Esophagus squamous epithelium (tissue), 5 donors: ENCODE measurements around the gene KIF2C. TPM values are rescaled to one million over a fixed set of nuclear protein-coding genes. Genes with fewer than 3 reads are reported as not detected.

ENCODE experiments used
- DNase-seq: peaks from one replicate; lab custom pipeline; 2025; lab: John Stamatoyannopoulos, UW
- H3K27ac ChIP-seq, 4 donors: fragments of 200-600 bp; sonication (generic); one replicate each; pipeline ENCODE4 v1.5.1; 2016 to 2019; ENCODE audit warnings: mild to moderate bottlenecking in 1 of 4
- H3K27me3 ChIP-seq, 4 donors: fragments of 200-600 bp; sonication (generic); 1 replicate in 3 of 4; 2 replicates in 1 of 4; pipeline versions ENCODE4 v1.5.1 to v1.6.0; 2017 to 2021; ENCODE audit warnings: antibody characterized with exemption in 1 of 4
- H3K36me3 ChIP-seq, 3 donors: fragments of 200-600 bp; sonication (generic); one replicate each; pipeline ENCODE4 v1.5.1; 2016 to 2019
- H3K4me1 ChIP-seq, 3 donors: fragments of 200-600 bp; sonication (generic); one replicate each; pipeline ENCODE4 v1.5.1; 2017 to 2019
- H3K4me3 ChIP-seq, 4 donors: fragments of 200-600 bp; sonication (generic); 1 replicate in 3 of 4; 2 replicates in 1 of 4; pipeline ENCODE4 v1.5.1; 2016 to 2019; ENCODE audit warnings: mild to moderate bottlenecking in 2 of 4, moderate library complexity in 1 of 4
- H3K9me3 ChIP-seq, 3 donors: fragments of 200-600 bp; sonication (generic); one replicate each; pipeline ENCODE4 v1.5.1; 2016 to 2019
- POLR2A ChIP-seq, 4 donors: fragments of 450-650 bp; IDR thresholded peaks; one replicate each; pipeline ENCODE4 v1.6.1; 2017; ENCODE audit warnings: antibody characterized with exemption in 4 of 4, mild to moderate bottlenecking in 4 of 4, moderate library complexity in 3 of 4
- WGBS, 2 donors: methylation state at CpG; one replicate each; pipeline ENCODE4 v1.1.5; 2018; 5-methylcytosine and 5-hydroxymethylcytosine counted together
- intact Hi-C: fragments of 100-400 bp; cut with DNase I; formaldehyde crosslinking; loops from one replicate; pipeline ENCODE4 v1.15.0; 2022
- small RNA-seq, 4 donors: library from RNA; depleted of rRNA; stranded (forward); fragments of <200 nt; gene quantifications; one replicate each; pipeline ENCODE3, GENCODE V24; 2016
- total RNA-seq, 4 donors: library from RNA; depleted of rRNA; stranded (reverse); fragments of >200 nt; gene quantifications; one replicate each; pipeline ENCODE4 v1.1.0, GENCODE V29; 2016
- TF ChIP-seq, protein P1 (sequence below), 6 experiments: fragments of 450-650 bp in 4 of 6; fragments of 200-600 bp in 2 of 6; sonication (generic) in 2 of 6; IDR thresholded peaks; one replicate each; pipeline ENCODE4 v1.5.1; 2016 to 2019; ENCODE audit warnings: antibody characterized with exemption in 6 of 6, mild to moderate bottlenecking in 4 of 6, moderate library complexity in 4 of 6
- donor health status: DM: yes; HTN: yes; CAD: no.

The KIF2C gene
- total RNA-seq, 4 donors from 2014 or later: 4.8 to 17.9 (median 9.4) TPM

DNA sequence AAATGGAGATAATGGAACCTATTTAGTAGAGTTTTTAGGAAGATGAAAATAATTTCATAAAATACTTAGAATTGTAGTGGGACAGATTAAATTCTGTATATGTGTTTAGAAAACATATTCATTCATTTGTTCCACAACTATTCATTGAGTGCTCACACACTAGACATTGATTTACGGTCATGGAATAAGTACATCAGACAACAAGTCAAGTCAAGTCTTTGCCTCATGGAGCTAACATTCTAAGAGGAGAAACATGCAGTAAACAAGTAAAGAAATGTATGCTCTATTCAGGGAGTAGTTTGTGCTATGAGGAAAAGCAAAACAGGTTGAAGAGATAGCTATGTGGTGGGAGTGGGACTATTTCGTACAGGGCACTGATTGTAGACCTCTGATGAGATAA, 77.7 kb downstream of the KIF2C start:
- Histone ChIP-seq H3K36me3 (peaks cover 0 to 7% (median 0%) of the 10 kb centered on the region in 3 donors), H3K27ac (peak overlapping the region in 1 of 4 donors; percentile 34), H3K4me3 (no peak overlapping the region), H3K4me1 (peaks cover 23 to 79% (median 34%) of the 10 kb centered on the region in 3 donors), H3K9me3 (no peaks in the 10 kb centered on the region), H3K27me3 (no peaks in the 10 kb centered on the region)
- intact Hi-C loops: no loop called here
- DNase-seq: no peak
- no peak for TF ChIP-seq POLR2A (IDR thresholded peaks at IDR 0.05)
- TF ChIP-seq, protein P1, sequence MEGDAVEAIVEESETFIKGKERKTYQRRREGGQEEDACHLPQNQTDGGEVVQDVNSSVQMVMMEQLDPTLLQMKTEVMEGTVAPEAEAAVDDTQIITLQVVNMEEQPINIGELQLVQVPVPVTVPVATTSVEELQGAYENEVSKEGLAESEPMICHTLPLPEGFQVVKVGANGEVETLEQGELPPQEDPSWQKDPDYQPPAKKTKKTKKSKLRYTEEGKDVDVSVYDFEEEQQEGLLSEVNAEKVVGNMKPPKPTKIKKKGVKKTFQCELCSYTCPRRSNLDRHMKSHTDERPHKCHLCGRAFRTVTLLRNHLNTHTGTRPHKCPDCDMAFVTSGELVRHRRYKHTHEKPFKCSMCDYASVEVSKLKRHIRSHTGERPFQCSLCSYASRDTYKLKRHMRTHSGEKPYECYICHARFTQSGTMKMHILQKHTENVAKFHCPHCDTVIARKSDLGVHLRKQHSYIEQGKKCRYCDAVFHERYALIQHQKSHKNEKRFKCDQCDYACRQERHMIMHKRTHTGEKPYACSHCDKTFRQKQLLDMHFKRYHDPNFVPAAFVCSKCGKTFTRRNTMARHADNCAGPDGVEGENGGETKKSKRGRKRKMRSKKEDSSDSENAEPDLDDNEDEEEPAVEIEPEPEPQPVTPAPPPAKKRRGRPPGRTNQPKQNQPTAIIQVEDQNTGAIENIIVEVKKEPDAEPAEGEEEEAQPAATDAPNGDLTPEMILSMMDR (IDR thresholded peaks at IDR 0.05): no peak
- WGBS, 2 donors: 36 to 63% methylated on average over 2 of the region's 2 CpGs

Small RNA genes lying within 50 kb of the gene (small RNA-seq; reads per million reads assigned to genes)
- 3.0 to 102 (median 36.6) reads per million in 4 donors for gene RNU5D-1
- gene RNU5F-1: 0.35 to 26.5 (median 21.4) reads per million in 4 donors
- gene SNORD38A: 323 to 465 (median 434) reads per million in 4 donors
- gene SNORD38B: 0 reads per million in 4 donors
- gene SNORD46: 2,680 to 4,637 (median 3,348) reads per million in 4 donors
- gene SNORD55: 0 reads per million in 4 donors

Other genes starting within 250 kb of the KIF2C start
- gene TMEM53, start 65.4 kb upstream of the KIF2C start, total RNA-seq: 1 to 10 TPM; 3.2 to 5.8 (median 4.0) TPM
- 1 to 10 TPM in 1 of 4 donors, not detected in 3; 1.3 TPM for gene ARMH1, start 65.1 kb upstream of the KIF2C start, total RNA-seq
- not detected for gene RNU5D-1, start 8.7 kb upstream of the KIF2C start, total RNA-seq
- 1,000 to 10,000 TPM; 1,915 to 3,855 (median 2,689) TPM for gene RPS8, start 35.7 kb downstream of the KIF2C start, total RNA-seq
- gene BEST4, start 48.3 kb downstream of the KIF2C start, total RNA-seq: under 1 TPM in 1 of 4 donors, not detected in 3; 0.26 TPM
- gene PLK3, start 60.5 kb downstream of the KIF2C start, total RNA-seq: 10 to 100 TPM; 10.3 to 36.2 (median 30.7) TPM
- gene DYNLT4, start 67.5 kb downstream of the KIF2C start, total RNA-seq: not detected
- 1 to 10 TPM in 3 of 4 donors, under 1 TPM in 1; 0.68 to 5.3 (median 4.1) TPM for gene BTBD19, start 68.7 kb downstream of the KIF2C start, total RNA-seq
- under 1 TPM in 2 of 4 donors, not detected in 2; 0.09 to 0.19 TPM for gene PTCH2, start 103.4 kb downstream of the KIF2C start, total RNA-seq
- 10 to 100 TPM; 10.7 to 24.3 (median 23.5) TPM for gene EIF2B3, start 246.8 kb downstream of the KIF2C start, total RNA-seq